ENCODE measurements around the gene SLIT3.

GRCh38 chr5:168921147-168921866, 379.6 kb downstream of the SLIT3 start:
- TF ChIP-seq JUNB (IDR thresholded peaks at IDR 0.05; ENCODE audit: unreplicated experiment) (no peak), ZNF114 (CRISPR knock-in tag; IDR thresholded peaks at IDR 0.05) (no peak), POLR2AphosphoS5 (IDR thresholded peaks at IDR 0.05; ENCODE audit: low read depth) (no peak), CTCF (conservative IDR thresholded peaks at IDR 0.05; ENCODE audit: low read depth in 2 of 2) (no peak), EZH2 (IDR thresholded peaks at IDR 0.05; ENCODE audit: low read depth, unreplicated experiment) (no peak), CREB1 (CRISPR knock-in tag; IDR thresholded peaks at IDR 0.05; ENCODE audit: low read depth) (no peak), REST (IDR thresholded peaks at IDR 0.05; ENCODE audit: unreplicated experiment) (no peak), EZH2phosphoT487 (IDR thresholded peaks at IDR 0.05; ENCODE audit: unreplicated experiment) (no peak), ETS1 (IDR thresholded peaks at IDR 0.05) (no peak), STAT1 (IDR thresholded peaks at IDR 0.05; ENCODE audit: unreplicated experiment) (no peak), NANOG (IDR thresholded peaks at IDR 0.05; ENCODE audit: borderline replicate concordance) (no peak), ZNF331 (CRISPR knock-in tag; IDR thresholded peaks at IDR 0.05; ENCODE audit: low read depth) (no peak)

All from GM23338 (cell line).